Measurements from ENCODE around the gene PRDX5.

PRDX5 gene

DNA sequence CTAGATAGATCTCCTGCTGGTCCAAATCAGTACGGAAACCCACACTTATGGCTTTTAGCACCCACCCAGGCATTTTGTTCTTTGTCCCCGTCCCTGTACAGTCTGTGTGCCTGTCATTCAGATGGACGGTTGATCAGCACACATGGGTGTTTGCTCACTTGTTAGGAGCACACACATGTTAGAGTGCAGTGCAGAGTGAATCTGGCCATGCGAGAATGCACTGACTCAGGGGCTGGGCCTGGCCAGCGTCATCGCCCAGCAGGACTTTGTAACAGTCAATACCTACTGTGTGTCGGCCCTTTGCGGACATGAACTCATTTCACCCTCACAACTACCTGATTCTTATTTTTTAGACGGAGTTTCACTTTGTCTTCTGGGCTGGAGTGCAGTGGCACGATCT is 44.4 kb downstream of the PRDX5 start:
- no peak for DNase-seq (ENCODE audit: low spot score)

- no peak for DNase-seq (ENCODE audit: low spot score)
These were observed 46.5 kb downstream of the PRDX5 start for GRCh38 chr11:64364435-64364834.

- DNase-seq (ENCODE audit: low spot score), result no peak
These were observed 47.0 kb downstream of the PRDX5 start for GRCh38 chr11:64364911-64365310.

GRCh38 chr11:64366751-64367150 is 48.8 kb downstream of the PRDX5 start:
- no peak for DNase-seq (ENCODE audit: low spot score)

- no peak for DNase-seq (ENCODE audit: low spot score)
These were observed 50.2 kb downstream of the PRDX5 start for GRCh38 chr11:64367931-64368672.

DNA sequence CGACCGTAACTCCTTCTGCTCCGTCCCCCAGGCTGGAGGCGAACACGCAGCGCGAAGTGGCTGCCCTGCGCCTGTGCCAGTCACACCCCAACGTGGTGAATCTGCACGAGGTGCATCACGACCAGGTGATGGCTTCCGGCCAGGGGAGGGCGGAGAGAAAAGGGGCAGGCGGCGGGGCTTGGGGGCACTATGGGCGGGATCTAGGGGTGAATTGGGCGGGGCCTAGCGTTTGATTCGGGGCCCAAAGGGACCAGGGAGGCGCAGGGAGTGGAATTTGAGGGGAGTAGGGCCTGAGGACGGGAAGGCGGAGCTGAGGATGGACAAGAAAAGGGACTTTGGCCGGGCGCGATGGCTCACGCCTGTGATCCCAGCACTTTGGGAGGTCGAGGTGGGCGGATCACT is 50.8 kb downstream of the PRDX5 start:
- DNase-seq (ENCODE audit: low spot score), result no peak

DNA sequence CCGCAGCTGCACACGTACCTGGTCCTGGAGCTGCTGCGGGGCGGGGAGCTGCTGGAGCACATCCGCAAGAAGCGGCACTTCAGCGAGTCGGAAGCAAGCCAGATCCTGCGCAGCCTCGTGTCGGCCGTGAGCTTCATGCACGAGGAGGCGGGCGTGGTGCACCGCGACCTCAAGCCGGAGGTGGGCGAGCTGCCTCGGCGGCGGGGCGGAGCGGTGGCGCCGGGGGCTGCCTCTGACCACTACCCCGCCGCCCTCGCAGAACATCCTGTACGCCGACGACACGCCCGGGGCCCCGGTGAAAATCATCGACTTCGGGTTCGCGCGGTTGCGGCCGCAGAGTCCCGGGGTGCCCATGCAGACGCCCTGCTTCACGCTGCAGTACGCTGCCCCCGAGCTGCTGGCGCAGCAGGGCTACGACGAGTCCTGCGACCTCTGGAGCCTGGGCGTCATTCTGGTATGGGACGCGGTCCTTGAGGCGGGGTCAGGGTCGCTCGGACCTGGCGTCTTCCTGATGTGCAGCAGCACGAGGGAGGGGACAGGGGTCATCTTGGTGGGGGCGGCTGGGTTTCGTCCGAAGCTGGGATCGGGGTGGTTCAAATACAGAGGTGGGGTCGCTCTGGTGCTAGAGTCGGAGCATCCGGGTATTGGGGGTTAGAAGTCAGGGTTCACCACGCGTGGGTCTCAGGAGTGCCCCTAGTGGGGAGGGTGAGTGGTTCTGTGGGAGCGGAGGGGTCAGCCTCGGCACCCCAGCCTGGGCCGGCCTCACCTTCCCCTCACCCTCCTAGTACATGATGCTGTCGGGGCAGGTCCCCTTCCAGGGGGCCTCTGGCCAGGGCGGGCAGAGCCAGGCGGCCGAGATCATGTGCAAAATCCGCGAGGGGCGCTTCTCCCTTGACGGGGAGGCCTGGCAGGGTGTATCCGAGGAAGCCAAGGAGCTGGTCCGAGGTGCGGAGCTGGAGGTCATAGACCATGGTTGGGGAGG is 51.8 kb downstream of the PRDX5 start:
- no peak for DNase-seq (ENCODE audit: low spot score)

GRCh38 chr11:64371201-64371600 is 53.3 kb downstream of the PRDX5 start:
- DNase-seq (ENCODE audit: low spot score), result no peak

Data from AG20443 (cell line).